GM04503 (cell line): ENCODE data around the gene CNPY1.

Source experiments
- DNase-seq: peaks from one replicate; pipeline ENCODE4 v3.0.0-alpha.2; 2012; ENCODE audit warnings: low read depth

CNPY1 gene

DNA sequence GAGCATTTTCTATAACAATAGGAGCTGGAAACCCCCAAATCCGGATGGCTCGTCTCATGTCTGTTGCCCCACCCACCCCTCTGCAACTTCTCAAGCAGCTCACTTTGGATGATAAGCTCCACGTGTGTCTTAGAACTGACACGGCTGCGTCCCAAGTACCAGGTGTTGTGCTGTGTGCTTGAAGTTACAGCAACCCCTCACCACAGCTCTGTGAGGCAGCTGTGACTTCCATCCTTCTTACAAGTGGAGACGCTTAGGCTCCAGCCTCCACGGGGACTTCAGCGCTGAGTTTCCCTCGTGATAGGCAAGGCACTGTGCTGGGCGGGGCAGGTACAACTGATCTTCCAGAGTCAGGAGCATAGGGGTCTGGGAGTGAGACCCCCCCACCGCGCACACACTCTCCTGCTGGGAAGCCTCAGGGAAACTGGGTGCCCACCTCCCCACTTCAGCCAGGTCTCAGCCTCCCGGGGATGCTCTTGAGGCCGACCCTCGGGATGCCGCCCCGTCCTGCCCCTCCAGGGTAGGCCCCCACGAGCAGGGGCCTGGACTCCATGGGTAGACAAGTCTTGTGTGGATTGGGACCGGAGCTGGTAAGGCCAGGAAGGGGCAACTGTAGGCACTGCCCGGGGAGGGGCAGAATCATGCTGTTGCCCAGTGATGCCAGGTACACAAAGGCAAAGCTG, 57.1 kb downstream of the CNPY1 start:
- no peak for DNase-seq

DNA sequence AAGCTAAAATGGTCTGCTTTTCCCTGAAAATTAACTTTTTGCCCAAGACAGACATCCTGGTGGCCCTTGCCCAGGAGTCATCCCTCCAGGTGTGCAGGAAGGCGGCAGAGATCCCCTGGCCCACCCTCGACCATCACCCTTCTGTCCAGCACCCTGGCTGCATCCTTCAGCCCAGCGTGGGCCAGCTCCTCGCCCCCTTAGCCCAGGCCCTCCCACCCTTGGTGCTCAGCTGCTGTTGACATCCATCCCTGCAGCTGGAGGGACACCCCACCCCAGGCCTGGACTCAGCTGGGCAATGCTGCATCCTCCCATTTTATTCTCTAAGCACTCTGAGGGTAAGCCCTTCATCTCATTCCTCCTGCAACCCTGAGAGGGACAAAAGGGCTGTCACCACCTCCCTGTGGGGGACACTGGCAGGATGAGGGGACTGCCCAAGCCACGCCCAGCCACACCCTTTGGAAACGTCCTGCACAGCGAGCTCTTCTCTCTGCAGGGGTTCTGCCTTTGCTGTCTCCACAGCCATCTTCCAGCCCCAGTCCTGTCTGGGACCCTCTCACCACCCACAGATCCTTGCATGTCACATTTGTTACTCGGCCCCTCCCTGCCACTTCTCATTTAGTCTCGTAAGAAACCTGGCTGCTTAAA, 57.8 kb downstream of the CNPY1 start:
- no peak for DNase-seq

DNA sequence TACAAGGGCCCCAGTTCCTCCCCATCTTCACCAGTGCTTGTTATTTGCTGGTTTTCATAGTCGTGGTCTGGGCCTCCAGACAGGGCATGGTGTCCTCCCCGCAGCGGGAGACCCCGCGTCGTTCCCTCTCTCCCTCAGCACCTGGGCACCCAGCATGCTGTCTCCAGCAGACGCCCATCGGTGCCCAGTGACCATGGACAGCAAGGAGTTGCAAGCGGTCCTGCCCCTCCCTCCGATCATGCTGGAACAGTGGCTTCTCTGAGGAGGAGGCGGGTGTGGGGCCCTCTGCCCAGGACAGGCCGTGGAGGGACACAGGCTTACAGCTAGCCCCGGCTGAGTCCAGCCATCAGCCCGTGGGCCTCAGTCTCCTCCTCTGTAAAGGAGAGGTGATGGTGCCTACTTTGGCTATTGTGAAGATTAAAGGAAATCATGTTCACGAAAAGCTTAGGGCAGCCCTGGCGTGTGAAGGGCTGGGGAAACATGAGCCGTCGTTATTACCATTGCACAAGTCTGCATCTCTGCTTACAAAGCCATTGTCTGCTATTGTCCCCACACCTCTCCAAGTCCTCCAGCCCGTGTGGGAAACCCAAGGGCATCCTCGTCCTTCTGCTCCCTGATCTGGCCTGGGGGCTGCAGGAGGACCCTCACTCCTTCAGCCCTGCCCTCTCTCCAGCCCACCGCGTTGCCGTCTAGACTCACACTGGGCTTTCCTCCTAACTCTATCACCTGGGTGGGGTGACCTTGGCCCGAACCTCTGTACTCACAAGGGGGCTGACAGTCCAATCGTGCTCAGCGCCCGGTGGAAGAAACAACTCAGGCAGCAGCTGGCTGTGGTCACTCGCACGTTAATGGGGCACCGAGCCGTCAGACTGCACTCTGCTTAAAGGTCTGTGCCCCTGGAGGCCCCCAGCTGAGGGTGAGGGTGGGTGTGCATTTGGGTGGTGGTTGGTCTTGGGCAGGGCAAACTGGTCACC, 58.6 kb downstream of the CNPY1 start:
- no peak for DNase-seq

DNA sequence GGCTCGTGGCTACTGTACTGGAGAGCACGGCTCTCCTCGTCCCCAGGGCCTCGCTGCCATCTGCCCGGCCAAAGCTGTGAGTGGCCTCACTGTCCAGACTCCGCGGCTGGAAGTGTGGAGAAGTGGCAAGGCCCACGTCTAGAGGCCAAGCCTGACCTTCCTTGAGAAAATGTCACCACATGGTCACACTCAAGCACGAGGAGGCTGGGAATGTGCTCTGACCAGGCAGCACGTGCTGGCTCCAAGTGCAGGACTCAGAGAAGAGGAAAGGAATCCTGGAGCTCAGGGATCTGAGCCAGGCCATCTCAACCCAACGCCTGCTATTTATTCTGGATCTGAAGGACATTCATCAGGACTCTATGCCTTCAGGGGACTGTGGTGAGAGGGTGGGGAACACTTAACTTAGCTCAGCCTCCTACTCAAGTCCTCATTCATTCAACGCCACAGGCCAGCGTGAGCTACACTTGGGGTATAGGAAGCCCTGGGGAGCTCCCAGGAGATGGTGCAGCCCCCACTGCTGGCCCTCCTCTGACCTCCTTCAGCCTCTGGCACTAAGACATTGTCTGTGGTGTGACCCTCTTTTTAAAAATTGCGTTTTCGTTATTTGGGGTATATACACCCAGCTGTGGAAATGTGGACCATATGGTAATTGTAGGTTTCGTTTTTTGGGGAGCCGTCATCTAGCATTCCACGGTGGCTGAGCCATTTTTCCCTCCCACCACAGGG, 59.4 kb downstream of the CNPY1 start:
- DNase-seq = no peak

DNA sequence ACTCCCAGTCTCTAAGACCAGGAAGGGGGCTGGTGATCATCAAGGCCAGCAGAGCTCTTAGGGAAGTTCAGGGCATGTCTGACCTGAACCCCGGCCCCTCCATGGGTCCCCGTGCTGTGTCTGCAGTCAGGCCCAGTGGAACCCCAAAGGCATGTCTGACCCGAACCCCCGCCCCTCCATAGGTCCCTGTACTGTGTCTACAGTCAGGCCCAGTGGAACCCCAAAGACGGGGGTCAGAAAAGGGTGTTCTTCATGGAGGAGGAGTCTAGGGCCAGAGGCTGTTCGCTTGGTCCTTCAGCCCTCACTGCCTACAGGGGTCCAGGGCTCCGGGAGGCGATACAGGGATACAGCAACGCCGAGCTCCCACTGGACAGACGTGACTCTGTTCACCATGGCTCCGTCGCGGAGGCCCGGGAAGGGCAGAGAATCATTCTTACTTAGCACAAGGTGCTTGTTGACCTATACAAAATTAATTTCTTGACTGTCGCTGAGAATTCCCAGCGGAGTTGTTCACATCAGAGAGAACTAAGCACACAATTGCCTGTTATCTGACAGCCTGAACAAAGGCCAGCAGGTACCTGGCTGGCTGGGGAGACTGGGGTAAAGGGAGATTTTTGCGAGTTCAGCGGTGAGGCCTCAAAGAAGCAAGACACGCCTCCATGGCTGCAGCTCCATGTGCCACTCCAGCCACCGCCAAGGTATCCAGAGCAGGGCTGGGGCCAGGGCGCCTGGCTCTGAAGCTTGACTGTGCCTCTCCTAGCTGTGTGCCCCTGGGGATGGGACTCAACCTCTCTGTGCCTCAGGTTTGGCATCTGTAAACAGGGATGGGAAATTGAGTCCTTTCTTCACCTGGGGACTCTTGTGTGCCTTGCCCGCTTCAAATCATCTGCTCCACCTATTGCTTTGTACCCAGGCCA, 61.6 kb downstream of the CNPY1 start:
- no peak for DNase-seq

DNA sequence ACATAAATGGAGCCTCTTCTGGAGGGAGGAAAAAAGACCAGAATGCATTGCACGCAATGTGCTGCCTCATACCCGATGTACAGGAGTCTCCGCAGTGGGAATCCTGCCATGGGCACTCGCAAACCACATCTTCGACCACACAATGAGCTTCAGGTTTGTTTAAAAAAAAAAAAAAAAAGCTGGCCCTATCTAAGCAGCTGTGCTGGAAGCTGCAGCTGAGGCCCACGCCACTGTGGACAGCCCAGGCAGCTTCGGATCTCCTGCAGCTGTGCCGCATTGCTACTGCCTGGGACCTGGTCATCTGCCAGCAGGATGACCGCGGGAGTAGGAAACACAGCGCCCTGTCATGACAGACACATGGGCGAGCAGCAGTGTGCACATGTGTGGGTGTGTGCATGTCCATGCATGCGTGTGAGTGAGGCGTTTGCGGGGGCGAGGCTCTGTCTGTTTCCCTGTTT, 62.5 kb downstream of the CNPY1 start:
- no peak for DNase-seq

DNA sequence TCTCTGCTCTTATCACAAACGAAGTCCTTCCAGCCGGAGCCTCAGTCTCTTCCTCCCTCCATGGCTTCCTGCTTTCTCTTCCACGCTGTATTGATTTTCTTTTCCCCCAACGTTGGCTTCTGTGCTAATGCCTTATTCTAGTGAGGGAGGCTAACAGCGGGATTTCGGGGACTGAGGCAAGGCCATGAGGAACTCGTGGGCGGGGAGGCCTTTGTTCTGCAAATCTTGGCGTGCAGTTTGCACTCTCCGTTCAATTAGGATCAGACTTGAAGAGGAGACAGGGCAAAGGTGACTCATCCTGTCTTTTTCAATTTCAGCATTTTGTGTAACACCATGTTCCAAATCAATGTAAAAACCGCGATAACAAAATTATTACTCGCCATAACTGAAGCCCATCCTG, 63.1 kb downstream of the CNPY1 start:
- no peak for DNase-seq

DNA sequence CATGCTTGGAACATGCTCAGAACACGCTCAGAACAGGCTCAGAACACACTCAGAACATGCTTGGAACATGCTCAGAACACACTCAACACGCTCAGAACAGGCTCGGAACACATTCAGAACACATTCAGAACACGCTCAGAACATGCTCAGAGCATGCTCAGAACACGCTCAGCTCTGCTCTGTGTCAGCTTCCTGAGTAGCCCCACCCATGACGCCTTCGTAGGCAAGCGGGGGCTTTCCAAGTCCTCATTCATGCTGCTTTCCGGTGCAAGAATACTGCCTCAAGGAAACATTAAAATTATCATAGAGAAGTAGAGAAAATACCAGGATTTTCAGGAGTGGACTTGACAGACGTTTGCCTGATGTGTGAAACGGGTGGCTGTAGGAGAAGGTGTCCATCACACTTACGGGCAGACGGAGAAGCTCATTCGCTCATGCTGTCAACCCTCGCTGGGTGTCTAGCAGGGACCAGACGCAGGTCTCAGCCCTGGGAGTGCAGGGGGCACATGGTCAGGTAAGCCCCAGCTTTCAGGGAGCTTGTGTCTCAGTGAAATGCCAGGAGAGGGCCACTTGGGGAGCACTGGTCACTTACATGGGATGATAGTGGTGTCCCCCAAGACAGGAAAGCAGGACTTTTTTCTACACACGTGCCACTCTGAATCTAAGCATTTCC, 63.7 kb downstream of the CNPY1 start:
- DNase-seq = no peak

DNA sequence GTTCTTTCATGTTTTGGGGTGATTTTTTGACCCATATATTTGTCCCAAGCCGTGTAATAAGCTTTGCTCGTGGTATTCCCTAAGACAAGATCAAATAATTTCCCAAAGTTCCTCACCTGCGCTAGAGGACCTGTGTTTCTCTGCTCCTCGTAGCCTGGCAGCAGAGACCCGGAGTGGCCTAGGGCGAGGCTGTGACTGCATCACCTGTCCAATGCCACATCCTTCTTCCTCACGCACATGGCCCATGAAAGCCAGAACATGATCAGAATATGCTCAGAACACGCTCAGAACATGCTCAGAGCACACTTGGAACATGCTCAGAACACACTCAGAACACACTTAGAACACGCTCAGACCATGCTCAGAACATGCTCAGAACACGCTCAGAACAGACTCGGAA, 64.6 kb downstream of the CNPY1 start:
- DNase-seq = no peak

DNA sequence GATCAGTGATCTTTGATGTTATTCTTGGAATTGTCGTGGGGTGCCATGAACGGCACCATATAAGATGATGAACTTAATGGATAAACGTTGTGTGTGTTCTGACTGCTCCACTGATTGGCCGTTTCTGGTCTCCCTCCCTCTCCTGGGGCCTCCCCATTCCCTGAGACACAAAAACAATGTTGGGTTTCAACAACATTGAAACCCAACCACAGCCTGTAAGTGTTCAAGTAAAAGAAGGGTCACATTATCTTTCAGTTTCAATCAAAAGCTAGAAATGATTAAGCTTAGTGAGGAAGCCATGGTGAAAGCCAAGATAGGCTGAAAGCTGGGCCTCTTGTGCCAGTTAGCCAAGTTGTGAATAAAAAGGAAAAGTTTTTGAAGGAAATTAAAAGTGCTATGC, 68.9 kb downstream of the CNPY1 start:
- DNase-seq = no peak

DNA sequence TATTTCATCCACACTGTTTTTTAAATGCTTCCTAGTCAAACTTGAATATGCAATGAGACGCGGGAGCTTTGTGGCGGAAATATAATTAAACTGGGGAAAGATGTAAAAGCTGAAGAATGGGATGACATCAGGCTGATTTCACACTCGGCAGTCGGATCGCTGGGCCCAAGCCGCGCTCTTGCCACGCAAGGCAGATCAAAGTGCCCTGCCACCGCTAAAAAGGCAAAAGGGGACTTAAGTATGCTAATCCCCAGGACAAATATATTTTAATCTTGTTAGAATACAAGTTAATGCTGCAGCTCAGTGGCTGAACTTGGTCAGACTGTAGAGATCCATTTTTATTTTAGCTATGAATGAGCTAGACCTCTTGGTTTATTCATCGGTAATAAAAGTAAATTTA, 74.6 kb downstream of the CNPY1 start:
- no peak for DNase-seq

DNA sequence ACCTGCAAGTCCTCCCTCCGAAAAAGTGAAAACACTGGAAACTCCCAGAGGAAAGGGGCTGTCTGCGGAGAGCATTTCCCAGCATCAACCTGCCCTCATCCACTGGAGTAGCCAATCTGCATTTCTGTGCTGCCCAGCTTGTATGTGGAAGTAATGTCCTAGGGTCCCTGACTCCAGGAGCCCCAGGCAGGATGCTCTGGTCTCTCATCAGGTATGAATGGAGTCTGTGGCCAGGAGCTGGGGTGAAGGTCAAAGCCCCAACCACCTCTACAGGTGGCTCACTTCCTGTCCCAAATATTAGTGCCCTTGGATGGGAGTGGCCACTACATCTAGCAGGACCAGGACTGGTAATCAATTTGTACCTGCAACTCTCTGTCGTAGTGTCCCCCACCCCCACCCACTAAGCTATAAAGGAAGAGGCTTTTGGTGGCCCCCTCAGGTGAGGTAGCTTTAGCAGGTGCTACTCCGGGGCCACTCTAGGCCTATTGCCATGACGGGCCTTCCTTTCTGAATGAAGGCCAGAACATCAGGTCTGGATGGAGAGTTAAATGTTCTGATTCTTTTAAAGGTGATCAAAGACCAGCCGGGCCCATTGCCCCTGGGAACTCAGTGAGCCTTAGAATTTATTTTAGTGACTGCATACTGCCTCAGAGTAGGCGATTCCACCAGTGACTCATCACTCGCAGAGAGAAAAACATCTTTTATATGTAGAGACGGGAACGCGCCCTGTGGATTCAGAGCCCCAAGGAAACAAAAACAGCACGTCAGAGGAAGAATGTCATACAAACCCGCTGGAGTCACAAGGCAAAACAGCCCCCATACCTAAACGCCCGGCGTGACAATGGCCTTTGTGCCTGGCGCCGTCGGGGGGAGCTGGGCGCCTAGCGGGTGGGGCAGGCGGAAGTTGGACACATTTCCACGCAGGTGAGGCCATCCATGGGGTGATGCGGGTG, 75.4 kb downstream of the CNPY1 start:
- DNase-seq = no peak

DNA sequence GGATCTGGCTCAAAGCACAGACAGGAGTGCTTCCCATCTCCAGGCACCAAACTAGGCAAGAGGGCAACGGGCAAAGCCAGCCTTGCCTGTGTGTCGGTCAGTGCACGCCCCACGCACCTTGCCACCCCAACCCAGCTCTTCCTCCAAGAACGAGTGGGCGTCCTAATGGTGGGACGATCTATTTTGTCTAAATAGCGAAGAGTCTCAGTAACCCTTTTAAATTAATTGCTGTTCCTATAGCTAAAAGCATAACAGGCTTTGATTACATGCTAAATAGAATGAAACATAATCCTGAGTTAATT, 76.2 kb downstream of the CNPY1 start:
- no peak for DNase-seq

DNA sequence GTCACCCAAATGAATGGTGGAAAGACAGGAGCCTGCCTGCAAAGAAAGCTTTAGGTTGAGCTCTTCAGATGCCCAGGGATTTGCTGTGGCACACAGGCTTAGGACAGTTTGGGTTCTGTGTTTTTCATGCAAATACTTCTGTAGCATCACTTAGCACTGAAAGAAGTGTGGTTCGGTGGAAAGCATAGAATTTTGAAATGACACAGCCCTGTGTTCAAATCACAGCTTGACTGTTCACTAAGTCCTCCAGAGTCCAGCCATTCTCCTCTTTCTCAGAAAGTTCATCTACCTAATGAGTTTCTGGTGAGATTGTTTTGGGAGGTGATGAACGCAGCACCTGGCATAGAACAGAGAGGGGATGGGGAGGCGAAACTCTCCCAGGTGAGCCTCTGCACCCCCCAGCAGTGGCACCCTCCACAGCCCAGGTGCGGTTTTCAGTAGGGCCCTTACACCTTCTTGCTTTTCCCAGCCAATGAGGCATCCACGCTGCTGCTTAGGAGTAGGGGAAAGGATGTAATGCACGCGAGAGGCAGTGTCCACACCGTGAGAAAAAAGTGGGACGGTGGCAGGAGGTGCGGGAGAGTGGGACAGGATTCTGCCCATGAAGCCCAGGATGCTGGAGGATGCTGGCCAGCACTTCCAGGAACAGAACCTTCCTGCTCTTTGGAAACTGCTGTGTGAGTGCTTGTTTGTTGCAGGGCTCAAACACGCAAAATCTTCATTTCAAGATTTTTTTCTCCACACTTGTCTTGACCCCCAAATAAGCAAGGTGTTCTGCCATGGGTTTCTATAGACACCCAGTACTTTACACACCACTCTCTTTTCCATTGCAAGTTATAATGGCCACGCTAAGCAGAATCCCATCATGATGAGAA, 76.8 kb downstream of the CNPY1 start:
- DNase-seq = no peak

DNA sequence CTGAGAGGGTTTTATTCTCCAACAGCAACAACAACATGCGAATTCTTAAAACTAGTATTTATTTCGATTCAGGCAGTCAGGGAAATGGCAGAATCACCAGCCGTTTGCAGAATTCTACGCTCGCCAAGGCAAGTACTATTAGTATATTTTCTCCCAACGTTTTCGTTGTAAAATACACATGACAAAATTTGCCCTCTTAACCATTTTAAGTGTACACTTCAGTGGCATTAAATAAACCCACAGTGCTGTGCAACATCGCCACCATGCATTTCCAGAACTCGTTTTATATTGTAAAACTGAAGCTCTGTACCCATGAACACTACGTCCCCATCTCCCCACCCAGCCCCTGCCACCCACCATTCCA, 77.6 kb downstream of the CNPY1 start:
- DNase-seq = no peak

DNA sequence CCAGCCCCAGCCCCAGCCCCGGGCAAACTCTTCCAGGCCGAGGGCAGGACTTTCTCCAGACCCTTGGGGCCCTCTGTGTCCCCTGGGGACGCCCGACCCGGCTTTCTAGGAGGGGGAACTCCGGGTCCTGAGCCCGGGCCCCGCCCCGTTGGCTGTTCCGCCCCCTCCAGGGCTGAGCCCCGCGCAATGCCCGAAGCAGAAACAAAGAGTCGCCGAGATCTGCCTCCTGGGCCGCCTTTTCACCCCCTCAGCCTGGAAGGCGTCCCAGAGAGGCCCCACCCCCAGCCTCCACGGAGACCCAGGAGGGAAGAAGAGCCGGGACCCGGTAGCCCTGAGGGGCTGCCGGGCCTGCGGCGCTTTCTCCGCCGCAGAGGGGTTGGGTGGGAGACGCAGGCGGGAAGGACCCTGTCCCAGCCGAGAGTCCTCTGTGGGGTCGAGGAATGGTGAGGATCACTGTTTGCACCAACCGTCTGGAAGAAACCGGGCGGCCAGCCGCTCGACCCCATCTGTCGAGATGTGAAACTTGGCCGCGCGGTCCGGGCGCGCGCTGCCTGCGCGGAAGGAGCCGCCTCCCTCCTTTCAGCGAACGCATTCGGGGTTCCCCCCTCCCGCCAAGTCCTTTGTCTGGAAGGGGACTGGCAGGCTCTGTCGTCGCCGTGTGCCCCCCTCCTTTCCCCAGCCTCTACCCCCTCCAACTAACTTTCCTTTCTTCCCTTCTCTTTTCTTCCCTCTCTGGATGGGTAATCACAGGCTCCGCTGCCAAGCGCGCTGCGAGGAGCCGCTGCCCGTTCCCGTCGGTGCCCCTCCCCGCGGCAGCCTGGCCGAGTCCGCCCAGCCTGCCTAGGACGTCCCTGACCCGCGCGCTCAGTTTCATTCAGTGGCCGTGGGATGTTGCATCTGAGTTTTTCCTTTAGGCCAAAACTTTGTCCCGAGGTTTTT, 78.2 kb downstream of the CNPY1 start:
- no peak for DNase-seq
